Sigmoid colon (tissue), 4 donors: ENCODE measurements around the gene CDC7.

ENCODE experiments used
- CTCF ChIP-seq, 4 experiments: fragments of 450-650 bp in 3 of 4; fragments of 200-600 bp in 1 of 4; IDR thresholded peaks; one replicate each; pipeline ENCODE4 v1.5.1; 2016 to 2019; ENCODE audit warnings: antibody characterized with exemption in 4 of 4, mild to moderate bottlenecking in 3 of 4, moderate library complexity in 2 of 4
- EP300 ChIP-seq, 4 donors: sonication (generic); formaldehyde crosslinking; IDR thresholded peaks; one replicate each; pipeline ENCODE4 v1.6.1; 2017; ENCODE audit warnings: antibody characterized with exemption in 4 of 4
- POLR2A ChIP-seq, 2 donors: fragments of 450-650 bp; IDR thresholded peaks; one replicate each; pipeline ENCODE4 v1.6.1; 2016; ENCODE audit warnings: antibody characterized with exemption in 2 of 2, mild to moderate bottlenecking in 2 of 2, moderate library complexity in 2 of 2
- POLR2AphosphoS5 ChIP-seq, 4 donors: sonication (generic); formaldehyde crosslinking; IDR thresholded peaks; one replicate each; pipeline ENCODE4 v1.6.1; 2017; ENCODE audit warnings: antibody characterized with exemption in 4 of 4

GRCh38 chr1:91454136-91454535 is 46.5 kb upstream of the CDC7 start:
- TF ChIP-seq POLR2AphosphoS5 (IDR thresholded peaks at IDR 0.05) (no peak), CTCF (IDR thresholded peaks at IDR 0.05) (no peak), POLR2A (IDR thresholded peaks at IDR 0.05) (no peak), EP300 (IDR thresholded peaks at IDR 0.05) (no peak)
